Thyroid gland (tissue), 4 donors: Measurements from ENCODE around the gene SAMD13.

Experiments used
- CTCF ChIP-seq, 6 experiments: fragments of 200-600 bp in 3 of 6; fragments of 450-650 bp in 3 of 6; sonication (generic) in 3 of 6; IDR thresholded peaks; one replicate each; pipeline ENCODE4 v1.5.1; 2016 to 2019; ENCODE audit warnings: antibody characterized with exemption in 6 of 6, mild to moderate bottlenecking in 2 of 6, inconsistent platforms in 1 of 6, moderate library complexity in 1 of 6
- POLR2A ChIP-seq, 2 donors: fragments of 450-650 bp; IDR thresholded peaks; one replicate each; pipeline ENCODE4 v1.6.1; 2017; ENCODE audit warnings: antibody characterized with exemption in 2 of 2, mild to moderate bottlenecking in 2 of 2, moderate library complexity in 1 of 2

DNA sequence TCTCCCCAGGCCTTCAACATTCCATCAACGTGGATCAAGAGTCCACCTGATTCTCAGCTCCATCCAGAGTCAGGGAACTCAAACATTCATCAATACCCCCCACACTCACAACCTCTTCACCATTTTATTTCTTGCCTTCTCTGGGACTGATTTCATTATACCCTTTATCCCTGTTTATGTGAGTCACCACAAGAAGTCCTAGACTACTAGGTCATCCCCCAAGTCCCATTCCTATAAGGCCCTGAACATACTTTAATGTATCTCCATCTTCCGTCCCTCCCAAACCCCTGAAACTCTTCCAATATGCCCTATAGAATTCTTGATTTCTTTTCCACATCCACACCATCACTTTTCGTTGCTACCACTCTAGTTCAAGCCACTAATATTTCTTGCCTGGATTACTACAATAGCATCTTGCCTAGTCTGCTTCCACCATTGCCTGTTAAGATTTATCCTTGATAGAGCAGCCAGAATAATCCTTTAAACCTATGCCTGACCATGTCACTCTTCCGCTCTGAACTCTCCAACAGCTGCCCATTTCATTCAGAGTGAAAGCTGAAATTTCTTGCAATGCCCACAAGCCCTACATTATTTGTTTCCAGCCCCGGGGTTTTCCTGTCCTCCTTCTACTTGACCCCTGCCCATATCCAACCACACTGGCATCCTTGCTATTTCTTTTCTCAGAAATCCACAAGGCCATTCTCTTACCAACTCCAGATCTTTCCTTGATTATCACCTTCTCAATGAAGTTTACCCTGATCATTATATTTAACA lies 9.4 kb upstream of the SAMD13 start:
- TF ChIP-seq CTCF (IDR thresholded peaks at IDR 0.05) (no peak), POLR2A (IDR thresholded peaks at IDR 0.05) (no peak)
